ENCODE results near the gene SYT7. TPM values are rescaled to one million over a fixed set of nuclear protein-coding genes. Genes with fewer than 3 reads are reported as not detected.

The SYT7 gene
- total RNA-seq, 1 experiment from 2014 or later, result 25.2 TPM

DNA sequence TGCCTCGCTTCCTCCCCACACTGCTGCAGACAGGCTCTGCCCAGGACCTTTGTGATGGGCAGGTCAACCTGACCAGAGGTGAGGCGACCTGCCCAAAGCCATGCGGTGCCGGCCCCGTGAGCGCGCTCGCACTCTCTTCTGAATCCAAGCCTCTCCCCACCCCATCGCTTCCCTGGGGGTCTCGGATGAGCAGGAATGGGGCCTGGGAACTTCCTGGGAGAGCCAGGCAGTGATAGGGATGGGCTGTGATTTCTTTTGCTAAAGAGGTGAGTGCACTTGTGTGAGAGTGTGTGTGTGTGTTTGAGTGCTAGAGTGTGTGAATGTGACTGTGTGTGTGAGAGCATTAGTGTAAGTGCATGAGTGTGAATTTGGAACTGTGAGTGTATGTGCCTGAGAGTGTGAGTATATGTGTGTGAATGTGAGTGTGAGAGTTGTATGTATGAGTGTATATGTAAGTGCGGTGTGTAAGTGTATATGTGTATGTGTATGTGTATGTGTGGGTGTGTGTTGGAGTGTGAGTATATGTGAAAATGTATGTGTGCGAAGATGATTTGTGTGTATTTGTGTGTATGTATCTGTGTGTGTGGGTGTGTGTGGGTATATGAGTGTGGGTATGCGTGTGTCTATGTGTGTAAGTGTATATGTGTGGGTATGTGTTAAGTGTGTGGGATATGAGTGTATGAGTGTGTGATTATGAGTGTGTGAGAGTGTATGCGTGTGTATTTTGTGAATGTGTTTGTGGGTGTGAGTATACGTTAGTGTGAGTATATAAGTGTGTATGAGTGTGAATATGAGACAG lies 84.1 kb downstream of the SYT7 start:
- DNase-seq (ENCODE audit: unreplicated experiment), result no peak
- Mint-ChIP-seq H3K4me3 (ENCODE audit: unreplicated experiment) (no peak overlapping the region), H3K4me1 (ENCODE audit: insufficient read depth, unreplicated experiment) (no peaks in the 10 kb centered on the region), H3K27ac (ENCODE audit: low read depth, unreplicated experiment) (no peak overlapping the region), H3K36me3 (ENCODE audit: insufficient read depth, unreplicated experiment) (no peaks in the 10 kb centered on the region), H3K27me3 (ENCODE audit: insufficient read depth, unreplicated experiment) (no peaks in the 10 kb centered on the region), H3K9me3 (ENCODE audit: unreplicated experiment) (no peaks in the 10 kb centered on the region)
- ChIA-PET CTCF (interaction anchor here (0.6 kb wide), 1 partner anchor 20 kb away, joined by 3 read pairs; no protein-coding TSS in a partner anchor), POLR2A (no interaction called here)
- intact Hi-C loops (cut with micrococcal nuclease), result no loop called here
- no TSS peak for BruUV-seq (replicated peaks)
- TF ChIP-seq, protein P1, sequence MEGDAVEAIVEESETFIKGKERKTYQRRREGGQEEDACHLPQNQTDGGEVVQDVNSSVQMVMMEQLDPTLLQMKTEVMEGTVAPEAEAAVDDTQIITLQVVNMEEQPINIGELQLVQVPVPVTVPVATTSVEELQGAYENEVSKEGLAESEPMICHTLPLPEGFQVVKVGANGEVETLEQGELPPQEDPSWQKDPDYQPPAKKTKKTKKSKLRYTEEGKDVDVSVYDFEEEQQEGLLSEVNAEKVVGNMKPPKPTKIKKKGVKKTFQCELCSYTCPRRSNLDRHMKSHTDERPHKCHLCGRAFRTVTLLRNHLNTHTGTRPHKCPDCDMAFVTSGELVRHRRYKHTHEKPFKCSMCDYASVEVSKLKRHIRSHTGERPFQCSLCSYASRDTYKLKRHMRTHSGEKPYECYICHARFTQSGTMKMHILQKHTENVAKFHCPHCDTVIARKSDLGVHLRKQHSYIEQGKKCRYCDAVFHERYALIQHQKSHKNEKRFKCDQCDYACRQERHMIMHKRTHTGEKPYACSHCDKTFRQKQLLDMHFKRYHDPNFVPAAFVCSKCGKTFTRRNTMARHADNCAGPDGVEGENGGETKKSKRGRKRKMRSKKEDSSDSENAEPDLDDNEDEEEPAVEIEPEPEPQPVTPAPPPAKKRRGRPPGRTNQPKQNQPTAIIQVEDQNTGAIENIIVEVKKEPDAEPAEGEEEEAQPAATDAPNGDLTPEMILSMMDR (IDR thresholded peaks at IDR 0.05; ENCODE audit: unreplicated experiment), result no peak

DNA sequence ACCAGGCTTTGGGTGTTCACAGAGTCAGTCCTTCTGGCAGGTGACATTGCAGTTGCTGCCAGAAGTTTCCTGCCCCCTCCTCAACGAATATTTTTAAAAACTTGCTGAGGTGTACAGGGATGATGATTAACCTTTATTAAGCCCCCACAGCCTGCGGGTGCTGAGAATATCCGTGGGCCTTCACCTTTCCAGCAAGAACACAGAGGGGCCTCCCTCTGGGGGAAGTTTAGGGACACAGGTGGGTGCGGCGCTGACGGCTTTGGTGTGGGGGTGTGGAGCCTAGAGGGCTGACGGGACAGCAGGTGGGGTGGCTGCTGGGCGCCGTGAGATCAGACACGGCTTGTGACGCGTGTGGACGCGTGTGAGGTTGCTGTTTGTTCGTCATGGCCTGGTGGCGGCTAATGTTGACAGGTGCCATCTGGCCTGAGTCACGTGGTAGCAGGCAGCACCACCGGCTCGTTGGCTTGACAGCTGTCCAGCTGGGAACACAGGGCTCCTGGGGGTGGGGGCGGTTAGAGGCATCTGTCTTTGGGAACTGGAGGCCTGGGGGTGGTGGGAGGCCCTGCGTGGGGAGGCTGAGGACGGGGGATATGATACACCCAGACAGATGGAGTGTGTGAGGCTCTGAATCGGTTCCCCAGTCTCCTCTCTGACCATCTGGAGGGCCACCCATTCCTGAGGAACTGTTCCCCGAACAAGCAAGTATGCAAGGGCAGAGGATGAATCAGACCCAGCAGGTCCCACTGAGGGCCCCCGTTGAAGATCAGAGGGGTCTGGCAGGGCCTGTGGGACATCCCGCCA lies 84.9 kb downstream of the SYT7 start:
- CTCF ChIA-PET, result interaction anchor here (0.6 to 2.2 kb wide), 6 partner anchors 14 to 203 kb away, joined by 3 to 12 read pairs (median 4); no protein-coding TSS in a partner anchor

DNA sequence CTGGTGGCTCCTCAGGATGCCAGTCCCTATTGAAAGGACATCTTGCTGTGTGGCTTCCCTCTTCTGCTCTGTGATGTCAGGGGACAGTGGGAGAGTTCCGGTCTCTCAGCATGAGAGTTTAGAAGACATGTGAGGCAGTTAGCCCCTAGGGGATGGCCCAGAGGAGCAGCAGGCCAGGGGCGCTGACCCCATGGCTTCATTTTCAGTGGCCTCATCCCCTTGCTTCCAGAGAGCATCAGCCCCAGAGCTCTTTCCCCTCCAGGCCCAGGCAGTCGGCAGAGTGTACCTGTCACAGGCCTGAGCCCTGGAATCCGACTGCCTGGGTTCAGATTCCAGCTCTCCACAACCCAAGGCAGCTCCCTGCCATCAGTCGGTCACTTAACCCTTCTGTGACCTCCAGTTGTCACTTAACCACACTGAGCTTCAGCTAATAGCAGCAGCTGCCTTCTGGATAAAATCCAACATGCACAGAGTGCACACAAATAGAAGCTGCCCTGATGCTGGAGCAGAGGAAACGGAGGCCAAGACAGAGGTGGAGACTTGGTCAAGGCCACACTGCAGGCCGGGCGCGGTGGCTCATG lies 86.4 kb downstream of the SYT7 start:
- no TSS peak for BruUV-seq (replicated peaks)
- H3K27ac Mint-ChIP-seq (ENCODE audit: low read depth, unreplicated experiment), result no peak overlapping the region
- H3K36me3 Mint-ChIP-seq (ENCODE audit: insufficient read depth, unreplicated experiment), result no peaks in the 10 kb centered on the region
- CTCF ChIA-PET, result interaction anchor here (0.8 to 2.2 kb wide), 7 partner anchors 17 to 144 kb away, joined by 3 to 12 read pairs (median 3); no protein-coding TSS in a partner anchor
- POLR2A ChIA-PET, result no interaction called here
- H3K4me3 Mint-ChIP-seq (ENCODE audit: unreplicated experiment), result no peak overlapping the region
- intact Hi-C loops (cut with micrococcal nuclease), result no loop called here
- TF ChIP-seq, protein P1 (IDR thresholded peaks at IDR 0.05; ENCODE audit: unreplicated experiment), result no peak
- no peaks in the 10 kb centered on the region for H3K27me3 Mint-ChIP-seq (ENCODE audit: insufficient read depth, unreplicated experiment)
- H3K9me3 Mint-ChIP-seq (ENCODE audit: unreplicated experiment), result no peaks in the 10 kb centered on the region
- no peaks in the 10 kb centered on the region for H3K4me1 Mint-ChIP-seq (ENCODE audit: insufficient read depth, unreplicated experiment)
- no peak for DNase-seq (ENCODE audit: unreplicated experiment)

More for the DNA sequence above, 84.9 kb downstream of the SYT7 start:
- Mint-ChIP-seq H3K9me3 (ENCODE audit: unreplicated experiment) (no peaks in the 10 kb centered on the region), H3K4me1 (ENCODE audit: insufficient read depth, unreplicated experiment) (no peaks in the 10 kb centered on the region), H3K27ac (ENCODE audit: low read depth, unreplicated experiment) (no peak overlapping the region), H3K4me3 (ENCODE audit: unreplicated experiment) (no peak overlapping the region), H3K36me3 (ENCODE audit: insufficient read depth, unreplicated experiment) (no peaks in the 10 kb centered on the region), H3K27me3 (ENCODE audit: insufficient read depth, unreplicated experiment) (no peaks in the 10 kb centered on the region)
- TF ChIP-seq, protein P1 (IDR thresholded peaks at IDR 0.05; ENCODE audit: unreplicated experiment), result no peak
- intact Hi-C loops (cut with micrococcal nuclease), result no loop called here
- BruUV-seq (replicated peaks), result no TSS peak
- POLR2A ChIA-PET, result no interaction called here
- DNase-seq (ENCODE audit: unreplicated experiment), result no peak

All from MCF 10A (cell line).